Thyroid gland (tissue), 4 donors: ENCODE results near the gene SCAPER.

ENCODE experiments used
- CTCF ChIP-seq, 6 experiments: fragments of 200-600 bp in 3 of 6; fragments of 450-650 bp in 3 of 6; sonication (generic) in 3 of 6; IDR thresholded peaks; one replicate each; pipeline ENCODE4 v1.5.1; 2016 to 2019; ENCODE audit warnings: antibody characterized with exemption in 6 of 6, mild to moderate bottlenecking in 2 of 6, inconsistent platforms in 1 of 6, moderate library complexity in 1 of 6
- POLR2A ChIP-seq, 2 donors: fragments of 450-650 bp; IDR thresholded peaks; one replicate each; pipeline ENCODE4 v1.6.1; 2017; ENCODE audit warnings: antibody characterized with exemption in 2 of 2, mild to moderate bottlenecking in 2 of 2, moderate library complexity in 1 of 2

DNA sequence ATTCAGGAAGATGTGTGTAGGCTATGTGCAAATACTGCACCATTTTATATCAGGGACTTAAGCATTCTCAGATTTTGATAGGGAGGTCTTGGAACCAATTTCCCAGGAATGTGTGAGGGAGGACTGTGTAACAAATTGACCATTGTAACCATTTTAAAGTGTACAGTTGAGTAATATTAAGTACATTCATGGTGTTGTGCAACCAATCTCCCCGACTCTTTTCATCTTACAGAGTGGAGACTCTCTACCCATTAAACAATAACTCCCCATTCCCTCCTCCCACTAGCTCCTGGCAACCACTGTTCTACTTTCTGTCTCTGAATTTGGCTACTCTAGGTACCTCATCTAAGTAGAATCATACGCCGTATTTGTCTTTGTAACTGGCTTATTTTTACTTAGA is 31.5 kb upstream of the SCAPER start:
- TF ChIP-seq CTCF (IDR thresholded peaks at IDR 0.05): no peak
- TF ChIP-seq POLR2A (IDR thresholded peaks at IDR 0.05): no peak
